Activated CD8-positive, alpha-beta T cell treated with anti-CD3 and anti-CD28 coated beads, Interleukin-2, amount 10 ng/mL, durations not matched to agents 7 days and 5 days (primary cell): ENCODE results near the gene TLCD3A. TPM values are rescaled to one million over a fixed set of nuclear protein-coding genes. Genes with fewer than 3 reads are reported as not detected.
"Not testable (repeated sequence)": the region's sequence is repeated elsewhere in the genome, so short reads cannot be mapped to it uniquely, and the experiment has no call there.

Experiments used
- ATAC-seq: fragments of 150-1000 bp; cut with Tn5 transposase; one replicate; pipeline ENCODE4 v1.10.0; 2021; ENCODE audit warnings: moderate library complexity
- CTCF ChIA-PET: fragments of 350-600 bp; sonication (Branson Sonifier 250); formaldehyde crosslinking; loops from one replicate; lab custom pipeline; 2021; ENCODE audit warnings: antibody characterized with exemption; lab: Charles Lee
- POLR2A ChIA-PET: fragments of 350-600 bp; sonication (Branson Sonifier 250); formaldehyde crosslinking; loops from one replicate; lab custom pipeline; 2021; ENCODE audit warnings: antibody characterized with exemption; lab: Charles Lee
- DNase-seq: peaks from one replicate; pipeline ENCODE4 v3.0.0-alpha.2; 2020
- H3K27ac Mint-ChIP-seq: one replicate; pipeline ENCODE4 v1.8.0; 2021; ENCODE audit warnings: mild to moderate bottlenecking, mixed read lengths
- H3K27me3 Mint-ChIP-seq: one replicate; pipeline ENCODE4 v1.8.0; 2021; ENCODE audit warnings: low read depth, mixed read lengths
- H3K36me3 Mint-ChIP-seq: one replicate; pipeline ENCODE4 v1.8.0; 2021; ENCODE audit warnings: low read depth, mixed read lengths
- H3K4me1 Mint-ChIP-seq: one replicate; pipeline ENCODE4 v1.8.0; 2021; ENCODE audit warnings: low read depth, mixed read lengths
- H3K4me3 Mint-ChIP-seq: one replicate; pipeline ENCODE4 v1.8.0; 2021; ENCODE audit warnings: mild to moderate bottlenecking, mixed read lengths
- H3K9me3 Mint-ChIP-seq: one replicate; pipeline ENCODE4 v1.8.0; 2022; ENCODE audit warnings: mixed read lengths; ENCODE audit not compliant: insufficient read depth
- total RNA-seq, 2 experiments: library from RNA; stranded (reverse); gene quantifications; one replicate each; pipeline ENCODE4 v1.2.3, GENCODE V29; 2021

The TLCD3A gene
- total RNA-seq, 2 experiments from 2014 or later = 17.0 to 17.9 TPM

DNA sequence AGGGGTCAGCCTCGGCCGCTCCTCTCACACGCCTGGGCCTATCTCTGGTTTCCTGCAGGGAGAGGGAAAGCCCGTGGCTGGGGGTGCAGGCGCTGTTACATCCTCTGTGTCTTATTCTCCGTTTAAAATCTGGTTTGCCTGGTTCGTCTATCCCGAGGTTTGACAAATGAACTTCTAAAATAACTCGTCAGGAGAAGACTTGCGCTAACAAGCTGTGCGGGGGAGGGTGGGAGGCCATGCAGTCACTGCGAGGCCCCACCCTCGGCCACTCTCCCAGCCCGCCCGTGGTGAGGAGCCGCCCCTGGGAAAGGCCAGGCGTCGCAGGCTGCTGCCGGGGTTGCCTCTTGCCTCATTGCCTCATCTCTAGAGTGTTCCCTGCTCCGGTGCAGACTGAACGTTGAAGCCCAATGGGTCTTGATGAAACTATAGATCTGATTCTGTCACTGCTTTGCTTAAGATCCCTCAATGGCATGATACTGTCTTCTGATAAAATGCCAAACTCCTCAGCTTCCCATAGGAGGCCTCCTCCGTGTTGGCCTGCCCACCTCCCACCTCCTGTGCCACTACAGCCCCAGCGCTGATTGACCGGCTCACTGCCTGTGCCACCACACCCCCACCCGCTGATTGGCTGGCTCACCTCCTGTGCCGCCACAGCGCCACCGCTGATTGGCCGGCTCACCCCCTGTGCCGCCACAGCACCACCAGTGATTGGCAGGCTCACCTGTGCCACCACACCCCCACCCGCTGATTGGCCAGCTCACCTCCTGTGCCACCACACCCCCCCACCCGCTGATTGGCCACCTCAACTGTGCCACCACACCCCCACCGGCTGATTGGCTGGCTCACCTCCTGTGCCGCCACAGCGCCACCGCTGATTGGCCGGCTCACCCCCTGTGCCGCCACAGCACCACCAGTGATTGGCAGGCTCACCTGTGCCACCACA lies 57.8 kb downstream of the TLCD3A start:
- ChIA-PET CTCF (interaction anchor here (2.8 kb wide), 1 partner anchor 191 kb away, joined by 10 read pairs; no protein-coding TSS in a partner anchor), POLR2A (interaction anchor here (1.3 kb wide), 1 partner anchor 8 kb away, joined by 4 read pairs; the partner anchor contains the start of genes GLOD4 and MRM3)
- ATAC-seq = not testable (repeated sequence)

DNA sequence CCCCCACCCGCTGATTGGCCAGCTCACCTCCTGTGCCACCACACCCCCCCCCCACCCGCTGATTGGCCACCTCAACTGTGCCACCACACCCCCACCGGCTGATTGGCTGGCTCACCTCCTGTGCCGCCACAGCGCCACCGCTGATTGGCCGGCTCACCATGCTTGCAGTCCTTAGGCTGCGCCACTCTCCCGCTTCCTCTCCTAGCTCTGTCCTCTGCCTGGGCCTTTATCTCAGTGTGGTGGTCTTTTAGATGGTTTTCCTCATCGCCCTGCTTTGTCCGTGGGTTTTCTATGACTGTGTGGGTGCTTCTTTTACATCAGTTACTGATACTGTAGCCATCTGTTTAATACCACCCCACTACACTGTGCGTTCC lies 58.5 kb downstream of the TLCD3A start:
- not testable (repeated sequence) for H3K9me3 Mint-ChIP-seq, H3K27ac Mint-ChIP-seq, ATAC-seq, H3K27me3 Mint-ChIP-seq, H3K4me1 Mint-ChIP-seq, H3K4me3 Mint-ChIP-seq, DNase-seq
- ChIA-PET POLR2A (interaction anchor here (1.3 kb wide), 1 partner anchor 9 kb away, joined by 4 read pairs; the partner anchor contains the start of genes GLOD4 and MRM3), CTCF (interaction anchor here (1.6 to 2.2 kb wide), 2 partner anchors 9 to 190 kb away, joined by 5 to 15 read pairs; partner anchors contain the start of genes GLOD4 and MRM3)
- H3K36me3 Mint-ChIP-seq = peaks cover 27% of the 10 kb centered on the region

More for the DNA sequence above, 57.8 kb downstream of the TLCD3A start:
- DNase-seq, H3K27ac Mint-ChIP-seq, H3K4me1 Mint-ChIP-seq, H3K9me3 Mint-ChIP-seq, H3K27me3 Mint-ChIP-seq, H3K4me3 Mint-ChIP-seq: not testable (repeated sequence)
- H3K36me3 Mint-ChIP-seq = peaks cover 29% of the 10 kb centered on the region

DNA sequence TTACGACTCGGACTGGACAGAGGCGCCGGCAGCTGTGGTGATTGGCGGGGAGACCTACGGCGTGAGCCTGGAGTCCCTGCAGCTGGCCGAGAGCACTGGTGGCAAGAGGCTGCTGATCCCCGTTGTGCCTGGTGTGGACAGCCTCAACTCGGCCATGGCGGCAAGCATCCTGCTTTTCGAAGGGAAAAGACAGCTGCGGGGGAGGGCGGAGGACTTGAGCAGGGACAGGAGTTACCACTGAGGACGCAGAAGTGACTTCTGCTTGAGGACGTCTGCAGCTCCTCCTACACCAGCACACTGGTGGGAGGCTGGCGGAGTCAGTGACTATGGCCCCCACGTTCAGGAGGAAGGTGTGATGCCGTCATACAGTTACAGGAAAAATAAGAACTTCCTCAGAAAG lies 59.4 kb downstream of the TLCD3A start:
- no peak overlapping the region for H3K4me3 Mint-ChIP-seq
- H3K27me3 Mint-ChIP-seq = no peaks in the 10 kb centered on the region
- no peak for ATAC-seq
- H3K4me1 Mint-ChIP-seq = peaks cover 7% of the 10 kb centered on the region
- ChIA-PET CTCF (interaction anchor here (1.3 to 2.2 kb wide), 3 partner anchors 9 to 191 kb away, joined by 3 to 15 read pairs (median 5); partner anchors contain the start of genes GLOD4 and MRM3), POLR2A (interaction anchor here (0.7 to 1.3 kb wide), 2 partner anchors 9 to 10 kb away, joined by 3 to 4 read pairs; partner anchors contain the start of genes GLOD4 and MRM3)
- H3K36me3 Mint-ChIP-seq = peaks cover 27% of the 10 kb centered on the region
- H3K27ac Mint-ChIP-seq = no peak overlapping the region
- no peak for DNase-seq
- H3K9me3 Mint-ChIP-seq = no peaks in the 10 kb centered on the region

DNA sequence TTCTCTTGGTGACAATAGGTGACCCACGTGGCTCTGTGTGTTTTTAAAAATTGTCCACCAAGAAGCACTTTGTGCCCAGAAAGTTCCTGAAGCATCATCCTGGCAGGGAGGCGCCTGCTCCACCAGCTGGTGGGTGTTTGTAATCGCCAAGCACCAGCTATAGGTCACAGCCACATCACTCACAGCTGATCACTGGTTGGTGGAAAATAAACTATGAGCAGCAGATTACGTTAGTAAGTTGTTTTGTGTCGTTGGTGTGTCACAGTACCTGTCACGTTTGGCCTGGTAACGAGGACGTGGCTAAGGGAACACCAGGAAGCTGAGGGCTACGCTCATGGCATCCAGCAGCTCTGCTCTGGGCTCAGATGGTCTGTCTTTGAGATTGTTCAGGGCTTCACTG lies 59.9 kb downstream of the TLCD3A start:
- H3K27ac Mint-ChIP-seq = no peak overlapping the region
- POLR2A ChIA-PET = interaction anchor here (0.7 kb wide), 1 partner anchor 10 kb away, joined by 3 read pairs; the partner anchor contains the start of genes GLOD4 and MRM3
- CTCF ChIA-PET = interaction anchor here (1.3 to 2.2 kb wide), 3 partner anchors 10 to 191 kb away, joined by 3 to 15 read pairs (median 5); partner anchors contain the start of genes GLOD4 and MRM3
- ATAC-seq (no peak), DNase-seq (no peak)
- no peak overlapping the region for H3K4me3 Mint-ChIP-seq
- peaks cover 7% of the 10 kb centered on the region for H3K4me1 Mint-ChIP-seq
- H3K27me3 Mint-ChIP-seq = no peaks in the 10 kb centered on the region
- no peaks in the 10 kb centered on the region for H3K9me3 Mint-ChIP-seq
- H3K36me3 Mint-ChIP-seq = peaks cover 24% of the 10 kb centered on the region

Other genes with a start within 250 kb of the TLCD3A start
- 10 to 100 TPM; 71.4 to 76.0 TPM for gene VPS53, start 17.8 kb upstream of the TLCD3A start, total RNA-seq
- gene GEMIN4, start 19.7 kb downstream of the TLCD3A start, total RNA-seq = 10 to 100 TPM; 41.4 to 45.8 TPM
- gene GLOD4, start 49.7 kb downstream of the TLCD3A start, total RNA-seq = 10 to 100 TPM; 57.5 to 59.1 TPM
- gene MRM3, start 49.8 kb downstream of the TLCD3A start, total RNA-seq = 10 to 100 TPM; 19.4 to 19.6 TPM
- gene NXN, start 247.2 kb downstream of the TLCD3A start, total RNA-seq = under 1 TPM; 0.68 to 0.97 TPM